WTC11 (cell line): ENCODE measurements around the gene LRMDA.

ENCODE experiments used
- CTCF ChIP-seq: fragments of 200-600 bp; IDR thresholded peaks from 2 replicates; pipeline ENCODE4 v1.8.0; 2022; ENCODE audit warnings: antibody characterized with exemption
- HMGXB4 ChIP-seq: sonication (generic); formaldehyde crosslinking; IDR thresholded peaks from 2 replicates; pipeline ENCODE4 v1.8.1; 2023; ENCODE audit warnings: mild to moderate bottlenecking, moderate library complexity, missing genetic modification reagents
- IRF1 ChIP-seq: sonication (generic); formaldehyde crosslinking; IDR thresholded peaks from 2 replicates; pipeline ENCODE4 v1.8.0; 2023; ENCODE audit warnings: missing genetic modification reagents
- JUN ChIP-seq: sonication (generic); formaldehyde crosslinking; IDR thresholded peaks from 2 replicates; pipeline ENCODE4 v1.8.0; 2023; ENCODE audit warnings: mild to moderate bottlenecking, missing genetic modification reagents
- NFATC4 ChIP-seq: fragments of 250-450 bp; sonication (Bioruptor Pico); IDR thresholded peaks from 2 replicates; pipeline ENCODE4 v1.9.0; 2021; ENCODE audit warnings: mild to moderate bottlenecking
- NFYB ChIP-seq: sonication (generic); formaldehyde crosslinking; conservative IDR thresholded peaks from 2 replicates; pipeline ENCODE4 v1.8.0; 2022; ENCODE audit warnings: low read depth, missing genetic modification reagents
- NR3C1 ChIP-seq: sonication (generic); formaldehyde crosslinking; conservative IDR thresholded peaks from 2 replicates; pipeline ENCODE4 v1.8.1; 2023; ENCODE audit warnings: low read depth, mild to moderate bottlenecking, missing genetic modification reagents
- PREB ChIP-seq: sonication (generic); formaldehyde crosslinking; IDR thresholded peaks from 2 replicates; pipeline ENCODE4 v1.8.1; 2022; ENCODE audit warnings: mild to moderate bottlenecking, missing genetic modification reagents, moderate library complexity, borderline replicate concordance
- TEAD4 ChIP-seq: sonication (generic); formaldehyde crosslinking; IDR thresholded peaks from 2 replicates; pipeline ENCODE4 v1.8.0; 2022; ENCODE audit warnings: mild to moderate bottlenecking, missing genetic modification reagents
- USF1 ChIP-seq: sonication (generic); formaldehyde crosslinking; IDR thresholded peaks from 2 replicates; pipeline ENCODE4 v1.8.0; 2022; ENCODE audit warnings: mild to moderate bottlenecking, missing genetic modification reagents
- ZNF121 ChIP-seq: sonication (generic); formaldehyde crosslinking; IDR thresholded peaks from 2 replicates; pipeline ENCODE4 v1.8.0; 2023; ENCODE audit warnings: missing genetic modification reagents
- ZNF263 ChIP-seq: sonication (generic); formaldehyde crosslinking; IDR thresholded peaks from 2 replicates; pipeline ENCODE4 v1.8.1; 2022; ENCODE audit warnings: low read depth, mild to moderate bottlenecking, moderate library complexity, missing genetic modification reagents
- ZNF281 ChIP-seq: sonication (generic); formaldehyde crosslinking; IDR thresholded peaks from 2 replicates; pipeline ENCODE4 v1.8.0; 2023; ENCODE audit warnings: mild to moderate bottlenecking, missing genetic modification reagents
- ZNF512 ChIP-seq: sonication (generic); formaldehyde crosslinking; IDR thresholded peaks from 2 replicates; pipeline ENCODE4 v1.8.1; 2022; ENCODE audit warnings: missing genetic modification reagents, borderline replicate concordance

GRCh38 chr10:76074659-76075058, 643.2 kb downstream of the LRMDA start:
- no peak for TF ChIP-seq CTCF
- TF ChIP-seq NR3C1 = no peak
- no peak for TF ChIP-seq JUN (CRISPR knock-in tag)
- no peak for TF ChIP-seq NFYB
- no peak for TF ChIP-seq USF1 (CRISPR knock-in tag)
- TF ChIP-seq PREB (CRISPR knock-in tag) = no peak
- TF ChIP-seq IRF1 (CRISPR knock-in tag) = no peak
- no peak for TF ChIP-seq TEAD4 (CRISPR knock-in tag)
- TF ChIP-seq ZNF121 (CRISPR knock-in tag) = no peak
- TF ChIP-seq HMGXB4 (CRISPR knock-in tag) = no peak
- TF ChIP-seq ZNF512 (CRISPR knock-in tag) = no peak
- TF ChIP-seq NFATC4 (CRISPR knock-in tag) = no peak
- TF ChIP-seq ZNF263 (CRISPR knock-in tag) = no peak
- TF ChIP-seq ZNF281 = no peak
